Mucosa of descending colon (tissue), 3 donors: ENCODE data around the gene NUMB. TPM values are rescaled to one million over a fixed set of nuclear protein-coding genes. Genes with fewer than 3 reads are reported as not detected.
A peak's percentile ranks its signal among the peaks of the same experiment; 100 is the strongest.
"Not testable (repeated sequence)": the region's sequence is repeated elsewhere in the genome, so short reads cannot be mapped to it uniquely, and the experiment has no call there.

ENCODE experiments used
- ATAC-seq: fragments of 200-7000 bp; cut with Tn5 transposase; one replicate; pipeline ENCODE4 v1.9.1; 2020; ENCODE audit warnings: mild to moderate bottlenecking, moderate library complexity
- DNase-seq, 3 donors: peaks; one replicate each; pipeline ENCODE4 v3.0.0-alpha.2; 2020
- H3K36me3 ChIP-seq: fragments of 200-600 bp; one replicate; pipeline ENCODE4 v1.8.0; 2021; ENCODE audit warnings: low read depth, mild to moderate bottlenecking
- H3K4me1 ChIP-seq: fragments of 200-600 bp; one replicate; pipeline ENCODE4 v1.8.0; 2021; ENCODE audit warnings: low read depth, mild to moderate bottlenecking
- H3K4me3 ChIP-seq: fragments of 200-600 bp; one replicate; pipeline ENCODE4 v1.8.0; 2021; ENCODE audit warnings: mild to moderate bottlenecking
- H3K9me3 ChIP-seq: fragments of 200-600 bp; one replicate; pipeline ENCODE4 v1.8.0; 2021; ENCODE audit warnings: mild to moderate bottlenecking
- intact Hi-C, 2 donors: fragments of 100-400 bp; cut with DNase I in 1 of 2; cut with micrococcal nuclease in 1 of 2; formaldehyde crosslinking; loops; one replicate each; pipeline versions ENCODE4 v1.11.0 to v1.11.1; 2022; cut with DNase I, micrococcal nuclease
- total RNA-seq, 3 donors: library from RNA; stranded (reverse); fragmentation: NEBNext Ultra II Directional in 2 of 3; extraction: Animal tissue kit (Norgen Biotek cat#: 25700) in 2 of 3; gene quantifications; one replicate each; pipeline versions ENCODE4 v1.2.1 to v1.2.4, GENCODE V29; 2021 to 2023
- TF ChIP-seq, protein P1 (sequence below): fragments of 200-600 bp; IDR thresholded peaks from one replicate; pipeline ENCODE4 v1.8.0; 2022; ENCODE audit warnings: antibody characterized with exemption, mild to moderate bottlenecking
- donor health status: DM: no; HTN: no; CAD: no; lungs with moderate emphysema.
- donor health status: DM: no; HTN: no; CAD: no.
- donor health status: DM: no; HTN: yes; CAD: no.

NUMB gene
- total RNA-seq, 3 donors from 2014 or later = 98.5 to 115 (median 112) TPM

DNA sequence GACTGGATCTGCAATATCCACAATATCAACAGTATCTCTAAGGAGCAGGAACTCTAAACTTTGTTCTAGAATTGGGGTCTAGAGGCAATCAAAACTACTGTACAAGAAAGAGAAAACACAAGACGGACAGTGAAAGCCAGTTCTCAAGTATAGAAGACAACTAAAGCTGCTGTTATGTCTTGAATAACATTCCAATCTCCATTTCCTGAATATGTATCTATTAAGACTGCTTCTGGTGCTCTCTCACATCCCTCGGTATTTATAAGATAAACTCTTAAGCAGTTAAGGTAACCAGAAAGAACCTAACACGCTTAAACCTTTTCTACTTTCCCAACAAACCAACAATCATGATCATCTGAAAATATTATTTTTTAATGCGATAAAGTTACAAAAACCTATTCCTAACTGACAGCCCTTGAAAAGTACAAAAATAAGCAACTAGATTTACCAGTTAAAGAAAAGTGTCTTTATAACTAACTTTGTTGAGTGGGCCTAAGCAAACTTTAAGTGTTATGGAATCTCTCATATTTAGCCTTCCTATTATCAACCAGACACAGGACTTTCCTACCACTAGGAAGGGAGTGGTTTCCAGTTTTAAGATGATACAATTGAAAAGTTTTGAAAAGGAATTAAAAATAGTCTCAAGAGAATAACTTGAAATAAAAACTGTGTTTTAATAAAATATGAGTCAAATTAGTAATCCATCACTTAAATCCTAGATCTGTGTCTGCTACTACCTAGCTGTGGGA is 30.7 kb downstream of the NUMB start:
- Histone ChIP-seq H3K4me3 (no peak overlapping the region), H3K36me3 (no peaks in the 10 kb centered on the region), H3K9me3 (no peaks in the 10 kb centered on the region), H3K4me1 (peaks cover 26% of the 10 kb centered on the region)
- intact Hi-C loops = no loop called here
- DNase-seq (no peak), ATAC-seq (no peak)
- TF ChIP-seq, protein P1, sequence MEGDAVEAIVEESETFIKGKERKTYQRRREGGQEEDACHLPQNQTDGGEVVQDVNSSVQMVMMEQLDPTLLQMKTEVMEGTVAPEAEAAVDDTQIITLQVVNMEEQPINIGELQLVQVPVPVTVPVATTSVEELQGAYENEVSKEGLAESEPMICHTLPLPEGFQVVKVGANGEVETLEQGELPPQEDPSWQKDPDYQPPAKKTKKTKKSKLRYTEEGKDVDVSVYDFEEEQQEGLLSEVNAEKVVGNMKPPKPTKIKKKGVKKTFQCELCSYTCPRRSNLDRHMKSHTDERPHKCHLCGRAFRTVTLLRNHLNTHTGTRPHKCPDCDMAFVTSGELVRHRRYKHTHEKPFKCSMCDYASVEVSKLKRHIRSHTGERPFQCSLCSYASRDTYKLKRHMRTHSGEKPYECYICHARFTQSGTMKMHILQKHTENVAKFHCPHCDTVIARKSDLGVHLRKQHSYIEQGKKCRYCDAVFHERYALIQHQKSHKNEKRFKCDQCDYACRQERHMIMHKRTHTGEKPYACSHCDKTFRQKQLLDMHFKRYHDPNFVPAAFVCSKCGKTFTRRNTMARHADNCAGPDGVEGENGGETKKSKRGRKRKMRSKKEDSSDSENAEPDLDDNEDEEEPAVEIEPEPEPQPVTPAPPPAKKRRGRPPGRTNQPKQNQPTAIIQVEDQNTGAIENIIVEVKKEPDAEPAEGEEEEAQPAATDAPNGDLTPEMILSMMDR = no peak

GRCh38 chr14:73426877-73427276 is 31.5 kb downstream of the NUMB start:
- Histone ChIP-seq H3K4me1 (peaks cover 30% of the 10 kb centered on the region), H3K36me3 (no peaks in the 10 kb centered on the region), H3K9me3 (no peaks in the 10 kb centered on the region), H3K4me3 (no peak overlapping the region)
- TF ChIP-seq, protein P1 = no peak
- ATAC-seq = no peak
- DNase-seq = no peak
- intact Hi-C loops = no loop called here

DNA sequence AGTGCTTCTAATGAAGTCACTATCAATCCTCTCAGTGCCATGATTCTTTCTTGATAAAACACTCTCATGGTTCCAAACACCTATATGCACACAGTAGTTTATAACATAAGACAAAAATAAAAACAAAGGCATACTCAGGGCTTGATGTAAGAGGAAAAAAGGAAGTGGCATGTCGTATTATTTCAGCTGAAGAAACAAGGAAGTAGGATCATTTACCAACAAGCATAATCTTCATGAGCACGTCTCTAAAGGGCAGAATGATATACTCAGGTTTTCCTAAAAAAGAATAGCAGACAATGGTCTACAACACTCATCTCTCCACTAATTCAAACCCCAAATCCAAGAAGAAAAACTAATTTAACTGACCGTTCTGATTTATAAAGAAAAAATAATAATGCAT is 33.9 kb downstream of the NUMB start:
- no peak for DNase-seq
- peak; percentile 64 for ATAC-seq
- peaks cover 30% of the 10 kb centered on the region for H3K4me1 ChIP-seq

DNA sequence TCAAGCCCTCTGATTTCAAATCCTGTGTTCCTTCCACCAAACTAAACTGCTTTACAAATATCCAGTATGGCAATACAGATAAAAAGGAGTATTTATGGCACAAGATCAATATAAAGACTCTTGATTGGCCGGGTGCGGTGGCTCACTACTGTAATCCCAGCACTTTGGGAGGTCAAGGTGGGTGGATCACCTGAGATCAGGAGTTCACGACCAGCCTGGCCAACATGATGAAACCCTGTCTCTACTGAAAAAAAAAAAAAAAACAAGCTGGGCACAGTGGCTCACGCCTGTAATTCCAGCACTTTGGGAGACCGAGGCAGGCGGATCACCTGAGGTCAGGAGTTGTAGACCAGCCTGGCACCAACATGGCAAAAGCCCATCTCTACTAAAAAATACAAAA is 35.3 kb downstream of the NUMB start:
- intact Hi-C loops, H3K36me3 ChIP-seq, H3K4me3 ChIP-seq, DNase-seq, H3K9me3 ChIP-seq, ATAC-seq: not testable (repeated sequence)
- peaks cover 19% of the 10 kb centered on the region for H3K4me1 ChIP-seq

More for the DNA sequence above, 33.9 kb downstream of the NUMB start:
- Histone ChIP-seq H3K36me3 (no peaks in the 10 kb centered on the region), H3K9me3 (no peaks in the 10 kb centered on the region), H3K4me3 (no peak overlapping the region)
- TF ChIP-seq, protein P1 = no peak
- intact Hi-C loops = no loop called here

GRCh38 chr14:73422515-73422914 is 35.8 kb downstream of the NUMB start:
- H3K9me3 ChIP-seq = no peaks in the 10 kb centered on the region
- intact Hi-C loops = no loop called here
- H3K36me3 ChIP-seq = no peaks in the 10 kb centered on the region
- ATAC-seq (peak; percentile 83), DNase-seq (peak in 1 of 3 donors; percentile 38)
- TF ChIP-seq, protein P1 = no peak
- H3K4me1 ChIP-seq = peaks cover 18% of the 10 kb centered on the region
- no peak overlapping the region for H3K4me3 ChIP-seq

GRCh38 chr14:73418227-73418626 is 40.1 kb downstream of the NUMB start:
- intact Hi-C loops = no loop called here
- no peak for DNase-seq
- H3K9me3 ChIP-seq = no peaks in the 10 kb centered on the region
- ATAC-seq = no peak
- no peaks in the 10 kb centered on the region for H3K36me3 ChIP-seq
- peaks cover 7% of the 10 kb centered on the region for H3K4me1 ChIP-seq
- H3K4me3 ChIP-seq = no peak overlapping the region
- TF ChIP-seq, protein P1 = no peak

DNA sequence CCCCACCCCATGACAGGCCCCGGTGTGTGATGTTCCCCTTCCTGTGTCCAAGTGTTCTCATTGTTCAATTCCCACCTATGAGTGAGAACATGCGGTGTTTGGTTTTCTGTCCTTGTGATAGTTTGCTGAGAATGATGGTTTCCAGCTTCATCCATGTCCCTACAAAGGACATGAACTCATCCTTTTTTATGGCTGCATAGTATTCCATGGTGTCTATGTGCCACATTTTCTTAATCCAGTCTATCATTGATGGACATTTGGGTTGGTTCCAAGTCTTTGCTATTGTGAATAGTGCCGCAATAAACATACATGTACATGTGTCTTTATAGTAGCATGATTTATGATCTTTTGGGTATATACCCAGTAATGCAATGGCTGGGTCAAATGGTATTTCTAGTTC is 52.1 kb downstream of the NUMB start:
- intact Hi-C loops, H3K9me3 ChIP-seq, H3K4me3 ChIP-seq, ATAC-seq, DNase-seq, H3K4me1 ChIP-seq, H3K36me3 ChIP-seq: not testable (repeated sequence)
